NCI-H1436 (cell line): ENCODE measurements around the gene TOMM70.
A peak's percentile ranks its signal among the peaks of the same experiment; 100 is the strongest.

Experiments used
- DNase-seq: peaks from one replicate; lab custom pipeline; 2025; lab: John Stamatoyannopoulos, UW

TOMM70 gene

GRCh38 chr3:100324044-100324443 is 76.8 kb downstream of the TOMM70 start:
- no peak for DNase-seq

DNA sequence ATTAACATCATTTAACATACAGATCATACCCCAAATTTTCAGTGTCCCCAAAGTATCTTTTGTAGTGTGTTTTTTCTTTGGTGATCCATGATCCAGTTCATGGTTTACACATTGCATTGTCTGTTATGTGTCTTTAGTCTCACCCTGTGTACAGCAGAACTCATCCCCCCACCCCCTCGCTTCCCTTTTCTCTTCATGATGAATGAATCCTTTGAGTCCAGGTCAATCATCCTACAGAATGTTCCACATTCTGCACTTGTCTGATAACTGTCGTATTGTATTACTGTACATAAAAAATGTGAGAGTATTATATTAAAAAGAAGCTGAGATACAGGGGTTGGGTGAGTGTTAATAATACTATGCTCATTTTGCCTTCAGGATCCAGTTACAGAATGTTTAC is 80.9 kb downstream of the TOMM70 start:
- no peak for DNase-seq

GRCh38 chr3:100317912-100318311 is 83.0 kb downstream of the TOMM70 start:
- no peak for DNase-seq

DNA sequence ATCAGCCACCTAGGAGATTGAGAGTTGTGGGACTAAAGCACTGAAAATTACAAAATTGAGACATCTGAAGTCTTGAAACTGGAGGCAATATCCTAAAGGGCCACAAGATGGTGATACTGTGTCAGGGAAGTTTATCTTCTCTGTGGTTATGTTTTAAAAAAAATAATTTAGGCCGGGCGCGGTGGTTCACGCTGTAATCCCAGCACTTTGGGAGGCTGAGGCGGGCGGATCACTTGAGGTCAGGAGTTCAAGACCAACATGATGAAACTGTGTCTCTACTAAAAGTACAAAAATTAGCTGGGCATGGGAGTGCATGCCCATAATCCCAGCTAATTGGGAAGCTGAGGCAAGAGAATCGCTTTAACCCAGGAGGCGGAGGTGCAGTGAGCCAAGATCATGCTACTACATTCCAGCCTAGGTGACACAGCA is 84.2 kb downstream of the TOMM70 start:
- DNase-seq: peak; percentile 38
